Mucosa of descending colon (tissue), 3 donors: ENCODE data around the gene MPP3. TPM values are rescaled to one million over a fixed set of nuclear protein-coding genes. Genes with fewer than 3 reads are reported as not detected.

Experiments used
- ATAC-seq: fragments of 200-7000 bp; cut with Tn5 transposase; one replicate; pipeline ENCODE4 v1.9.1; 2020; ENCODE audit warnings: mild to moderate bottlenecking, moderate library complexity
- DNase-seq, 3 donors: peaks; one replicate each; pipeline ENCODE4 v3.0.0-alpha.2; 2020
- H3K36me3 ChIP-seq: fragments of 200-600 bp; one replicate; pipeline ENCODE4 v1.8.0; 2021; ENCODE audit warnings: low read depth, mild to moderate bottlenecking
- H3K4me1 ChIP-seq: fragments of 200-600 bp; one replicate; pipeline ENCODE4 v1.8.0; 2021; ENCODE audit warnings: low read depth, mild to moderate bottlenecking
- H3K4me3 ChIP-seq: fragments of 200-600 bp; one replicate; pipeline ENCODE4 v1.8.0; 2021; ENCODE audit warnings: mild to moderate bottlenecking
- H3K9me3 ChIP-seq: fragments of 200-600 bp; one replicate; pipeline ENCODE4 v1.8.0; 2021; ENCODE audit warnings: mild to moderate bottlenecking
- intact Hi-C, 2 donors: fragments of 100-400 bp; cut with DNase I in 1 of 2; cut with micrococcal nuclease in 1 of 2; formaldehyde crosslinking; loops; one replicate each; pipeline versions ENCODE4 v1.11.0 to v1.11.1; 2022; cut with DNase I, micrococcal nuclease
- total RNA-seq, 3 donors: library from RNA; stranded (reverse); fragmentation: NEBNext Ultra II Directional in 2 of 3; extraction: Animal tissue kit (Norgen Biotek cat#: 25700) in 2 of 3; gene quantifications; one replicate each; pipeline versions ENCODE4 v1.2.1 to v1.2.4, GENCODE V29; 2021 to 2023
- TF ChIP-seq, protein P1 (sequence below): fragments of 200-600 bp; IDR thresholded peaks from one replicate; pipeline ENCODE4 v1.8.0; 2022; ENCODE audit warnings: antibody characterized with exemption, mild to moderate bottlenecking
- donor health status: DM: no; HTN: no; CAD: no; lungs with moderate emphysema.
- donor health status: DM: no; HTN: no; CAD: no.
- donor health status: DM: no; HTN: yes; CAD: no.

MPP3 gene
- total RNA-seq, 3 donors from 2014 or later, result 1.8 to 8.6 (median 3.7) TPM

DNA sequence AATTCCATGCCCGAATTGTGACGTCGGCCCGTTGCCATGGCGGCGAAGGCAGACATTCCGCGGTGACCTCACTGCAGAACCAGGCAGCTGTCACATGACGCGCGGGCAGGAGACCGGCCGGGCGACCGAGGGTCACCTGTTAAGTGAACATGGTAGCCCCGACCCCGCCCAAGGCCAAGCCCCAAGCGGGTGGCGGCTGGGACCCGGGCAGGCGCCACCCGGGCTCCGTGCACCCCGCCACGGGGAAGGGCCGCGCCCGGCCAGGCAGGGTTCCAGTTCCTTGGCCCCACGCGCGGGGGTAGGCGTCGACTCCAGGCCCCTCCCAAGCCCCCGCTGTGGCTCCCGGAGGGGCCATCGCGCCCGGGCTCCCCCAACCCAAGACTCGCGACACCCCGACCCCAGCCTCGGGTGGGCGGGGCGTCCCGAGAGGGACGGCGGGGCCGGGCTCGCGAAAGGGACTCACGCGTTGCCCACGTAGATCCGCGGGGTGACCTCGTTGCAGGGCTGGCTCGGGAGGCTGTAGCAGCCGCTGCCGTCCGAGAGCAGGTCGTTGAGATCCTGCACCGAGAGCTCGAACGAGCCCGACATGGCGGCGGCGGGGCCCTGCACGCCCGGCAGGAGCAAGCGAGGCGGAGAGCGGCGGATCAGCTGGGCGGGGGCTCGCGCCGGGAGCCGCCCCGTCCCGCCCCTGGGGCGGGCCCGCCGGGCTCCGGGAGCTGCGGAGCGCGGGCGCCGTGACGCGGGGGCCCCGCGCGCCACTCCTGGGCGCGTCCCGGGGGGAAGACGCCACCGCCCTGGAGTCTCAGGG lies 54.4 kb downstream of the MPP3 start, which contains the start of gene DUSP3:
Gene DUSP3, minus strand, starts transcription at position 641 of the 808 bp plus-strand sequence. Its CDS starts 53 bp downstream, at position 588.
- Histone ChIP-seq H3K9me3 (no peaks in the 10 kb centered on the region), H3K4me1 (no peaks in the 10 kb centered on the region), H3K36me3 (no peaks in the 10 kb centered on the region), H3K4me3 (peak within 1 kb of the TSS; percentile 94)
- intact Hi-C loops, result no loop called here
- ATAC-seq (peak; percentile 97), DNase-seq (peak; percentile 96 to 97 (median 96))
- TF ChIP-seq, protein P1, sequence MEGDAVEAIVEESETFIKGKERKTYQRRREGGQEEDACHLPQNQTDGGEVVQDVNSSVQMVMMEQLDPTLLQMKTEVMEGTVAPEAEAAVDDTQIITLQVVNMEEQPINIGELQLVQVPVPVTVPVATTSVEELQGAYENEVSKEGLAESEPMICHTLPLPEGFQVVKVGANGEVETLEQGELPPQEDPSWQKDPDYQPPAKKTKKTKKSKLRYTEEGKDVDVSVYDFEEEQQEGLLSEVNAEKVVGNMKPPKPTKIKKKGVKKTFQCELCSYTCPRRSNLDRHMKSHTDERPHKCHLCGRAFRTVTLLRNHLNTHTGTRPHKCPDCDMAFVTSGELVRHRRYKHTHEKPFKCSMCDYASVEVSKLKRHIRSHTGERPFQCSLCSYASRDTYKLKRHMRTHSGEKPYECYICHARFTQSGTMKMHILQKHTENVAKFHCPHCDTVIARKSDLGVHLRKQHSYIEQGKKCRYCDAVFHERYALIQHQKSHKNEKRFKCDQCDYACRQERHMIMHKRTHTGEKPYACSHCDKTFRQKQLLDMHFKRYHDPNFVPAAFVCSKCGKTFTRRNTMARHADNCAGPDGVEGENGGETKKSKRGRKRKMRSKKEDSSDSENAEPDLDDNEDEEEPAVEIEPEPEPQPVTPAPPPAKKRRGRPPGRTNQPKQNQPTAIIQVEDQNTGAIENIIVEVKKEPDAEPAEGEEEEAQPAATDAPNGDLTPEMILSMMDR, result no peak

GRCh38 chr17:43774304-43775250 lies 58.4 kb downstream of the MPP3 start:
- intact Hi-C loops, result no loop called here
- TF ChIP-seq, protein P1, result no peak
- no peak for ATAC-seq
- peak in 1 of 3 donors; percentile 11 for DNase-seq
- H3K36me3 ChIP-seq, result peaks cover 3% of the 10 kb centered on the region
- H3K4me1 ChIP-seq, result peaks cover 7% of the 10 kb centered on the region
- H3K9me3 ChIP-seq, result no peaks in the 10 kb centered on the region
- H3K4me3 ChIP-seq, result no peak overlapping the region

DNA sequence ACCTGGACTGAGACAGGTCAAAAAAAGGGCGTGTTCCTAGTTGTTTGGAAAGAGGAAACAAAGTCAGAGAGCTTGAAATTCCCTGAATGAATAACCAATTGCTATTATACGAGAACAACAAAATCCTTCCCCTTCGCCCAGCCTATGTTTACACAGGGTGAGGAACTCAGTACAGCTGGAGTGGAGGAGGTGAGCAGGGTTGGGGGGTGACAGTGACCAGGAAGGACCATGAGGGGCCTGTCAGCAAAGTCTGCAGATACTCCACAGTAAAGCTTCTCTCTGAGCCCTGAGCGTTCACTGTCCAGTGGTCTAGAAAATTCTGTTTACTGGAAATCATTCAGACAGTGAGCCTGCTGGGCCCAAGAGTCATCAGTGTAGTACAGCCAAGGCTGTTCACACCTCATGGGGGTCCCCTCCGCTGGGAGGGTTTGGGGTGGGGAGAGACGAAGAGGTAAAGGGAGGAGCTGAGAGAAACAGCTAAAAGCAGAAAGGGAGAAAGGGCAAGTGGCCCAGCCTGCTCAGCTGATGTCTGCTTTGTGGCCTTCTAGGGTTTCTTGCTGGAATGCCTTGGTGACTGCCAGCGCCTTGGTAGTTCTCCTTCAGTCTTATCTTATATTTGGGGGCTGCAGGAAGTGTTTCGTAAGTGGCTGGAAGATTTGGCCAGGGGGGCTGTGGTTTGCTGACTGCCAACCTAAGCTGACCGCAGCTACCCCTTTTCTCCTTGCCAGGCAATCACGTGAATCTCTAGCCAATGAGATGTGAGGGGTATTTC lies 59.9 kb downstream of the MPP3 start:
- peak; percentile 31 for ATAC-seq

DNA sequence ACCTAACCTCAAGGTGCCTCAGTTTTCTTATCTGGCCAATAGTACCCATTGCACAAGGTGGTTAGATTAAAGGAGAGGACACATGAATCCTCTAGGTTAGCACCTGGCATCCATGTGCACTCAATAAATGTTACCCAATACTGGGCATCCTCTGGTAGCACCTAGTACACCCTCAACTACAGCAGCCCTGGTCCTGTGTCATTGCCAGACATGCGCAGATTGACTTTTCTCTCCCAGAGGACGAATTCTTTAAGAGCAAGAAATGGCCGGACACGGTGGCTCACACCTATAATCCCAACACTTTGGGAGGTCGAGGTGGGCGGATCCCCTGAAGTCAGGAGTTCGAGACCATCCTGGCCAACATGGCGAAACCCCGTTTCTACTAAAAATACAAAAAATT lies 61.5 kb downstream of the MPP3 start:
- ATAC-seq (no peak), DNase-seq (peak in 1 of 3 donors; percentile 8)
- Histone ChIP-seq H3K9me3 (no peaks in the 10 kb centered on the region), H3K4me3 (no peak overlapping the region), H3K4me1 (peaks cover 7% of the 10 kb centered on the region), H3K36me3 (peaks cover 3% of the 10 kb centered on the region)
- intact Hi-C loops, result no loop called here
- TF ChIP-seq, protein P1, result no peak

More for the DNA sequence above, 59.9 kb downstream of the MPP3 start:
- DNase-seq, result peak in 2 of 3 donors; percentile 21 to 26
- H3K36me3 ChIP-seq, result peaks cover 3% of the 10 kb centered on the region
- no peaks in the 10 kb centered on the region for H3K9me3 ChIP-seq
- TF ChIP-seq, protein P1, result no peak
- H3K4me1 ChIP-seq, result peaks cover 7% of the 10 kb centered on the region
- intact Hi-C loops, result no loop called here
- no peak overlapping the region for H3K4me3 ChIP-seq

- no peaks in the 10 kb centered on the region for H3K9me3 ChIP-seq
- intact Hi-C loops, result no loop called here
- DNase-seq (no peak), ATAC-seq (no peak)
- peaks cover 3% of the 10 kb centered on the region for H3K36me3 ChIP-seq
- no peak overlapping the region for H3K4me3 ChIP-seq
- TF ChIP-seq, protein P1, result no peak
- H3K4me1 ChIP-seq, result peaks cover 7% of the 10 kb centered on the region
Observed at GRCh38 chr17:43770957-43771356, 62.0 kb downstream of the MPP3 start.
